ENCODE results near the gene DIPK1B. TPM values are rescaled to one million over a fixed set of nuclear protein-coding genes. Genes with fewer than 3 reads are reported as not detected.

Gene DIPK1B
- total and polyA plus RNA-seq, 2 donors (not counting 3 experiments of a cell fraction or from before 2014, with no cell fraction given), result 253 to 441 TPM

DNA sequence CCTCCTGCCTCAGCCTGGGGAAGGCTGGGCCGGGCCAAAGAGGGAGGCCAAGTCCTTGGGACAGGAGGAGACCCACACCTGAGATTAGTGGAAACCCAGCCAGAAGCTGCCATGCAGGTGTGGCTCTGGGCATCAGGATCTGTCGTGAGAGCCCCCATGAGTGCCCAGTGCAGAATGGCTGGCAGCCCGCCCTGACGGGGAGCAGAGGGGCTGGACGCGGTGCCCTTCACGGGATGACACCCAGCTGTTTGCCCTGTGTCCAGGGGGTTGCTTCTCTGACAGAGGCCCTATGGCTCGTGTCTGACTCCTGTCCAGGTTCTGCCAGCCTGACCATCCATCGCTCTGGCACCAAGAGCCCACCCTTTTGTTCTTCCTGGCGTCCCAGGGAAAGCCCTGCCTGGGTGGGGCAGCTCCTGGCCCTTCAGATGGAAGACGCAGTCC lies 8.5 kb downstream of the DIPK1B start:
- no peak for FAIRE-seq
- CTCF ChIA-PET, result interaction anchor here (1.4 kb wide), 1 partner anchor 27 kb away, joined by 3 read pairs; no protein-coding TSS in a partner anchor
- Histone ChIP-seq H3K36me3 (ENCODE audit: control insufficient read depth in 2 of 2, extremely low read depth in 1 of 2, insufficient read depth in 2 of 2, low read length in 2 of 2) (peaks cover 12 to 37% of the 10 kb centered on the region in 2 experiments), H3K27ac (ENCODE audit: insufficient read depth, low read depth, low read length) (peak overlapping the region; percentile 66), H3K4me2 (ENCODE audit: insufficient read depth, low read length) (no peak overlapping the region), H3K4me3 (replicated peaks in 1 of 3; ENCODE audit: insufficient read depth in 1 of 3, low read depth in 1 of 3, low read length in 3 of 3) (no peak overlapping the region), H3K4me1 (ENCODE audit: control insufficient read depth, extremely low read depth, insufficient read depth, low read length) (peaks cover 63% of the 10 kb centered on the region), H3K9ac (replicated peaks; ENCODE audit: extremely low read depth, insufficient read depth, low read length) (peak overlapping the region; percentile 27), H2AFZ (ENCODE audit: low read depth, low read length) (no peak overlapping the region), H4K20me1 (replicated peaks; ENCODE audit: control insufficient read depth, extremely low read depth, insufficient read depth, low read length) (no peaks in the 10 kb centered on the region), H3K9me1 (replicated peaks; ENCODE audit: control insufficient read depth, extremely low read depth, insufficient read depth, low read length) (no peaks in the 10 kb centered on the region), H3K79me2 (ENCODE audit: control insufficient read depth, insufficient read depth, low read length) (peaks cover 69% of the 10 kb centered on the region), H3K27me3 (ENCODE audit: control insufficient read depth in 2 of 2, insufficient read depth in 2 of 2, low read length in 2 of 2) (no peaks in the 10 kb centered on the region), H3K9me3 (replicated peaks; ENCODE audit: control insufficient read depth, insufficient read depth, low read length) (no peaks in the 10 kb centered on the region)
- dilution Hi-C loops (cut with MboI; ENCODE audit: extremely low pct_ligation_motif_present, low sequenced_read_pairs), result no loop called here
- DNase-seq (ENCODE audit: low read depth, low spot score), result no peak
- no peak for TF ChIP-seq POLR2A (IDR thresholded peaks at IDR 0.05; ENCODE audit: low read depth, low read length)
- TF ChIP-seq GATA2 (IDR thresholded peaks at IDR 0.05; ENCODE audit: insufficient read depth, insufficient read length, low read depth, low read length), result no peak
- TF ChIP-seq, protein P1, sequence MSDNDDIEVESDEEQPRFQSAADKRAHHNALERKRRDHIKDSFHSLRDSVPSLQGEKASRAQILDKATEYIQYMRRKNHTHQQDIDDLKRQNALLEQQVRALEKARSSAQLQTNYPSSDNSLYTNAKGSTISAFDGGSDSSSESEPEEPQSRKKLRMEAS (IDR thresholded peaks at IDR 0.05; ENCODE audit: insufficient read depth, insufficient read length), result no peak
- no peak for TF ChIP-seq POLR2AphosphoS5 (IDR thresholded peaks at IDR 0.05; ENCODE audit: insufficient read depth, low read depth, low read length)
- TF ChIP-seq, protein P2, sequence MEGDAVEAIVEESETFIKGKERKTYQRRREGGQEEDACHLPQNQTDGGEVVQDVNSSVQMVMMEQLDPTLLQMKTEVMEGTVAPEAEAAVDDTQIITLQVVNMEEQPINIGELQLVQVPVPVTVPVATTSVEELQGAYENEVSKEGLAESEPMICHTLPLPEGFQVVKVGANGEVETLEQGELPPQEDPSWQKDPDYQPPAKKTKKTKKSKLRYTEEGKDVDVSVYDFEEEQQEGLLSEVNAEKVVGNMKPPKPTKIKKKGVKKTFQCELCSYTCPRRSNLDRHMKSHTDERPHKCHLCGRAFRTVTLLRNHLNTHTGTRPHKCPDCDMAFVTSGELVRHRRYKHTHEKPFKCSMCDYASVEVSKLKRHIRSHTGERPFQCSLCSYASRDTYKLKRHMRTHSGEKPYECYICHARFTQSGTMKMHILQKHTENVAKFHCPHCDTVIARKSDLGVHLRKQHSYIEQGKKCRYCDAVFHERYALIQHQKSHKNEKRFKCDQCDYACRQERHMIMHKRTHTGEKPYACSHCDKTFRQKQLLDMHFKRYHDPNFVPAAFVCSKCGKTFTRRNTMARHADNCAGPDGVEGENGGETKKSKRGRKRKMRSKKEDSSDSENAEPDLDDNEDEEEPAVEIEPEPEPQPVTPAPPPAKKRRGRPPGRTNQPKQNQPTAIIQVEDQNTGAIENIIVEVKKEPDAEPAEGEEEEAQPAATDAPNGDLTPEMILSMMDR (IDR thresholded peaks at IDR 0.05; ENCODE audit: extremely low read depth in 1 of 2, insufficient read depth in 1 of 2, low read depth in 1 of 2, low read length in 2 of 2), result no peak
- TF ChIP-seq JUN (IDR thresholded peaks at IDR 0.05; ENCODE audit: borderline replicate concordance, insufficient read depth, insufficient read length, low read depth), result no peak
- no peak for TF ChIP-seq EZH2 (IDR thresholded peaks at IDR 0.05; ENCODE audit: borderline replicate concordance, low read depth, low read length, severe bottlenecking)
- TF ChIP-seq FOS (IDR thresholded peaks at IDR 0.05; ENCODE audit: borderline replicate concordance, insufficient read depth, low read length), result no peak
- no peak for TF ChIP-seq MYC (IDR thresholded peaks at IDR 0.05; ENCODE audit: low read depth, low read length)
- BruUV-seq (replicated peaks), result no TSS peak
- intact Hi-C loops (cut with micrococcal nuclease), result loop anchor here (1.0 kb wide), 1 partner anchor 8 kb away; no protein-coding TSS in a partner anchor
- POLR2A ChIA-PET, result interaction anchor here (0.5 to 3.6 kb wide), 3 partner anchors 7 to 83 kb away, joined by 3 to 20 read pairs (median 3); no protein-coding TSS in a partner anchor
